ENCODE measurements around the gene TTC7B. TPM values are rescaled to one million over a fixed set of nuclear protein-coding genes. Genes with fewer than 3 reads are reported as not detected.

The TTC7B gene
- total RNA-seq, 1 donor from 2014 or later = 40.4 TPM

DNA sequence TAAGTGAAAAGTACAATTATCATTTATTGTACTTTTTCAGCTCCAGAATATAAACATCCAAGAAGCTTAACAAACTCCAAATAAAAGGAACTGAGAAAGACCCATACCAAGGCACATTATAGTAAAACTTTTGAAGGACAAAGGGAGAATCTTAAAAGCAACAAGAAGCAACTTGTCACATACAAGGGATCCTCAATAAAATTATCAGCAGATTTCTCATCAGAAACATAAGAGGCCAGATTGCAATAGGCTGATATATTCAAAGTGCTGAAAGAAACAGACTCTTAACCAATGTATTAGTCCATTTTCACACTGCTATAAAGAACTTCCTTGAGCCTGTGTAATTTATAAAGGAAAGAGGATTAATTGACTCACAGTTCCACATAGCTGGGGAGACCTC is 48.3 kb downstream of the TTC7B start:
- Mint-ChIP-seq H3K27ac (no peak overlapping the region), H3K27me3 (no peaks in the 10 kb centered on the region), H3K4me3 (no peak overlapping the region), H3K4me1 (ENCODE audit: unreplicated experiment) (no peaks in the 10 kb centered on the region), H3K36me3 (peaks cover 43% of the 10 kb centered on the region), H3K9me3 (peaks cover 10% of the 10 kb centered on the region)
- DNase-seq (ENCODE audit: extremely low spot score, unreplicated experiment) = no peak
- TF ChIP-seq, protein P1, sequence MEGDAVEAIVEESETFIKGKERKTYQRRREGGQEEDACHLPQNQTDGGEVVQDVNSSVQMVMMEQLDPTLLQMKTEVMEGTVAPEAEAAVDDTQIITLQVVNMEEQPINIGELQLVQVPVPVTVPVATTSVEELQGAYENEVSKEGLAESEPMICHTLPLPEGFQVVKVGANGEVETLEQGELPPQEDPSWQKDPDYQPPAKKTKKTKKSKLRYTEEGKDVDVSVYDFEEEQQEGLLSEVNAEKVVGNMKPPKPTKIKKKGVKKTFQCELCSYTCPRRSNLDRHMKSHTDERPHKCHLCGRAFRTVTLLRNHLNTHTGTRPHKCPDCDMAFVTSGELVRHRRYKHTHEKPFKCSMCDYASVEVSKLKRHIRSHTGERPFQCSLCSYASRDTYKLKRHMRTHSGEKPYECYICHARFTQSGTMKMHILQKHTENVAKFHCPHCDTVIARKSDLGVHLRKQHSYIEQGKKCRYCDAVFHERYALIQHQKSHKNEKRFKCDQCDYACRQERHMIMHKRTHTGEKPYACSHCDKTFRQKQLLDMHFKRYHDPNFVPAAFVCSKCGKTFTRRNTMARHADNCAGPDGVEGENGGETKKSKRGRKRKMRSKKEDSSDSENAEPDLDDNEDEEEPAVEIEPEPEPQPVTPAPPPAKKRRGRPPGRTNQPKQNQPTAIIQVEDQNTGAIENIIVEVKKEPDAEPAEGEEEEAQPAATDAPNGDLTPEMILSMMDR (conservative IDR thresholded peaks at IDR 0.05) = no peak

DNA sequence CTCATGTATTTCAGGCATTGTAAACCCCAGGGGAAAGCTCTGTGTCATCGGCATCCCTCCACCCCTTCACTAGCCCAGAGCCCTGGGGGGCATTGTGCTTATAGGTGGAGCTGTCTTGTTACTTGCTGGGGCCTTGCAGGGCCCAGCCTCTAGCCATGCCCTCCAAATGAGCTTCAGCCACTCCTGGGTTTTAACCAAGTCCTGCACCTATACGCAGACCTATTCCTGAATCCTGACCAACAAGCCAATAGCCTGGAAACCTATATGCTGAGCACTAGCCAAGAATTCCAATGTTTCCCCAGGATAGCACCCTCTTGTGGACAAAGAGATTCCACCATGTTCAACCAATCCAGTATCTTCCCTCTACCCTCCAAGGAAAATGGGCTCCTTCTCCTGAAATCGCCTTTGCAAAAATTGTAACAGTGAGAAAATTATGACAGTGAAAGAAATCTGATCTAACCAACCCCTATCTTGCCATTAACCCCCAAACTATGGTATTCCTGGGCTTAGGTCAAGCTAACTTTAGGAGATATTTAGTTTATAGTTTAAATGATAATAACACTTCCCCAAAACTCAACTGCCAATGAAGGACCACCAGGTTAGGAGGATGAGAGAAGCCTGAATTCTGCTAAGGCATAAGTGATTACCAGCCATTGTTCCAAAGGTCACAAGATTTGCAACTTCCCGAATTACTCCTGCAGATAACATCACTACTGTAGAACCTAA is 55.5 kb downstream of the TTC7B start:
- H3K36me3 Mint-ChIP-seq = peaks cover 10% of the 10 kb centered on the region
- H3K27ac Mint-ChIP-seq = no peak overlapping the region
- DNase-seq (ENCODE audit: extremely low spot score, unreplicated experiment) = no peak
- H3K4me1 Mint-ChIP-seq (ENCODE audit: unreplicated experiment) = peaks cover 13% of the 10 kb centered on the region
- H3K9me3 Mint-ChIP-seq = peaks cover 4% of the 10 kb centered on the region
- no peaks in the 10 kb centered on the region for H3K27me3 Mint-ChIP-seq
- H3K4me3 Mint-ChIP-seq = no peak overlapping the region
- TF ChIP-seq, protein P1 (conservative IDR thresholded peaks at IDR 0.05) = peak; percentile 75

DNA sequence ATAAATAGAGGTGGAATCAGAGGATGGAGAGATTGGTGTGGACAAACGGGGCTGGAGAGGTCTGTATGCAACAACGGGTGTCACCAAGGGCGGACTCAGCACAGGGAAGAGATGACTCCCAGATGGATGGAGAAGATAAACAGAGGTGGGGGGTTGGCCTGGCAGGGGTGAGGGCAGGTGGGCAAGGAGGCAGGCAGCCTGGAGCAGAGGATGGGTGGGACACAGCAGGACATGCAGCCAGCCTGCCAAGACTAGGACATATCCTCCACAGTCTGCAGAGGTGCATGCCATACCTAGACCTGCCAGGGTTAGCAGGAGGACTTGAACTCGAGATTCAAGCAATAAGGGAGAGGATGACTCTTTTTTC is 56.2 kb downstream of the TTC7B start:
- TF ChIP-seq, protein P1 (conservative IDR thresholded peaks at IDR 0.05) = no peak
- DNase-seq (ENCODE audit: extremely low spot score, unreplicated experiment) = no peak
- Mint-ChIP-seq H3K9me3 (peaks cover 4% of the 10 kb centered on the region), H3K4me1 (ENCODE audit: unreplicated experiment) (peaks cover 13% of the 10 kb centered on the region), H3K27me3 (no peaks in the 10 kb centered on the region), H3K27ac (no peak overlapping the region), H3K36me3 (peaks cover 10% of the 10 kb centered on the region), H3K4me3 (no peak overlapping the region)

DNA sequence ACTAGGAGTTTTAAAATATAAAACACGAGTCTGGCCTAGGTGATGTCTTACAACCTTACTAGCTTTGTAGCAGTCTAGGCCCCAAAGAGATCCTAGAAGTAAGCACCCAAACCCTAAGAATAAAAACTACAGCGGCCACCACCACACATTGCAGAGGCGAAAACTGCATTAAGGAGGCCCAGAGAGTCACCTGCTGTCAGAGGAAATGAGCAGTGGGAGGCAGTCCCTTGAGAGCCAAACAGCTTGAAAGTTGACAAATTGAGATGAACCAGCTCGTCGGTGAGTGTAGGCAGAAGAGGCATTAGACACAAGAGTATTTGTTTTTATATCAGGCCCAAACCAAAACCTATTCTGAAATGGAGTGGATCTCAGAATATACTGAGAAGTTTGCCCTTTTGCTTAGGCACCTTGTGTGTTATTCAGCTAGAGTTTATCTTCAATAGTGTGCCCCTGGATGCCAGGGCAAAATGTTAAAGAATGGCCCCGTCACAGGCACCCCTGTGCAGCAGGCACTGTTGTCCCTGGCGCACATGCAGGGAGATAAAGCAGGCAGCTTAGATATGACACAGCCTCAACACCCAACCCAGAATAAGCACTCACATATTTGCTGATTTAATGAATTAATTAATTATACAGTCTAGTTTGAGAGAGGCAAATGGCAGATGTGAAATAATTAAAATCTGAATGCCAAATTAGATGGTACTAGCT is 56.7 kb downstream of the TTC7B start:
- Mint-ChIP-seq H3K4me3 (peak overlapping the region; percentile 76), H3K27ac (peak overlapping the region; percentile 34), H3K4me1 (ENCODE audit: unreplicated experiment) (peaks cover 13% of the 10 kb centered on the region), H3K36me3 (peaks cover 10% of the 10 kb centered on the region), H3K9me3 (peaks cover 4% of the 10 kb centered on the region), H3K27me3 (no peaks in the 10 kb centered on the region)
- no peak for DNase-seq (ENCODE audit: extremely low spot score, unreplicated experiment)
- TF ChIP-seq, protein P1 (conservative IDR thresholded peaks at IDR 0.05) = no peak

DNA sequence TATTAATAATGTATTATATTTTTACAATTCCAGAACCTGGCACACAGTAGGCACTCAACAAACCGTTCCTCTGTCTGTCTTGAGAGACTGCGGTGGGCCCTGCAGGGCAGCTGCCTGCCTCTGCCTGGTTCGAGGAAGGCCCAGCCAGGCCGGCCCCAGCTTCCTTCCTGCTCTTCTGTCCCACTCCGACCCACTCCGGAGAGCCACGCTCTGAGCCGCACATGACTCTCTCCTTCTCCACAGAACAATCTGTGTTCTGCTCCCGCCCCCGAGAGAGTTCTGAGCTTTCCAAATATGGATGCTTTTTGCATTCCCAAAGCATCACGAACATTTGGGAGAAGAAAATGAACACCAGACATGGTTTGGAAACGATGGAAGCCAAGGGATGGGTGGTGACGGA is 57.3 kb downstream of the TTC7B start:
- Mint-ChIP-seq H3K9me3 (peaks cover 2% of the 10 kb centered on the region), H3K27ac (no peak overlapping the region), H3K4me3 (peak overlapping the region; percentile 76), H3K4me1 (ENCODE audit: unreplicated experiment) (peaks cover 13% of the 10 kb centered on the region), H3K36me3 (peaks cover 8% of the 10 kb centered on the region), H3K27me3 (no peaks in the 10 kb centered on the region)
- TF ChIP-seq, protein P1 (conservative IDR thresholded peaks at IDR 0.05) = no peak
- no peak for DNase-seq (ENCODE audit: extremely low spot score, unreplicated experiment)

Data from type B pancreatic cell (in vitro differentiated cells).